ENCODE data around the gene GDF10. TPM values are rescaled to one million over a fixed set of nuclear protein-coding genes. Genes with fewer than 3 reads are reported as not detected.
A peak's percentile ranks its signal among the peaks of the same experiment; 100 is the strongest.

The GDF10 gene
- total RNA-seq, 4 donors from 2014 or later: 5.8 to 29.7 (median 10.8) TPM

DNA sequence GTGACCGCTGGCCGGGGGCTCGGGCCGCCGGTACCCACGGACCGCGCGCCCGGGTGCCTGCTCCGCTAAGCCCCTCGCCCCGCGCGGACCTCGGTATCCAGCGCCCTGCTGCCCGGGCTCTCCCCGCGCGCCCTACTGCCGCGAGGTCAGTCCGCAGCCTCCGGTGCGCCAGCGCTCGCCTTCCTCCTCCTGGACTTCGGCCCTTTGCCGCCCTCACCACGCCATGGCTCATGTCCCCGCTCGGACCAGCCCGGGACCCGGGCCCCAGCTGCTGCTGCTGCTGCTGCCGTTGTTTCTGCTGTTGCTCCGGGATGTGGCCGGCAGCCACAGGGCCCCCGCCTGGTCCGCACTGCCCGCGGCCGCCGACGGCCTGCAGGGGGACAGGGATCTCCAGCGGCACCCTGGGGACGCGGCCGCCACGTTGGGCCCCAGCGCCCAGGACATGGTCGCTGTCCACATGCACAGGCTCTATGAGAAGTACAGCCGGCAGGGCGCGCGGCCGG lies 483 bp downstream of the GDF10 start:
- Histone ChIP-seq H3K27ac (peak overlapping the region in 2 of 4 donors; percentile 67 to 68), H3K36me3 (no peaks in the 10 kb centered on the region), H3K27me3 (peaks cover 49% of the 10 kb centered on the region), H3K4me1 (peaks cover 0 to 33% (median 4%) of the 10 kb centered on the region in 3 donors), H3K4me3 (peak overlapping the region; percentile 29 to 60), H3K9me3 (no peaks in the 10 kb centered on the region)
- TF ChIP-seq POLR2A (IDR thresholded peaks at IDR 0.05) (no peak), POLR2AphosphoS5 (IDR thresholded peaks at IDR 0.05) (no peak), EP300 (IDR thresholded peaks at IDR 0.05) (no peak)
- TF ChIP-seq, protein P1, sequence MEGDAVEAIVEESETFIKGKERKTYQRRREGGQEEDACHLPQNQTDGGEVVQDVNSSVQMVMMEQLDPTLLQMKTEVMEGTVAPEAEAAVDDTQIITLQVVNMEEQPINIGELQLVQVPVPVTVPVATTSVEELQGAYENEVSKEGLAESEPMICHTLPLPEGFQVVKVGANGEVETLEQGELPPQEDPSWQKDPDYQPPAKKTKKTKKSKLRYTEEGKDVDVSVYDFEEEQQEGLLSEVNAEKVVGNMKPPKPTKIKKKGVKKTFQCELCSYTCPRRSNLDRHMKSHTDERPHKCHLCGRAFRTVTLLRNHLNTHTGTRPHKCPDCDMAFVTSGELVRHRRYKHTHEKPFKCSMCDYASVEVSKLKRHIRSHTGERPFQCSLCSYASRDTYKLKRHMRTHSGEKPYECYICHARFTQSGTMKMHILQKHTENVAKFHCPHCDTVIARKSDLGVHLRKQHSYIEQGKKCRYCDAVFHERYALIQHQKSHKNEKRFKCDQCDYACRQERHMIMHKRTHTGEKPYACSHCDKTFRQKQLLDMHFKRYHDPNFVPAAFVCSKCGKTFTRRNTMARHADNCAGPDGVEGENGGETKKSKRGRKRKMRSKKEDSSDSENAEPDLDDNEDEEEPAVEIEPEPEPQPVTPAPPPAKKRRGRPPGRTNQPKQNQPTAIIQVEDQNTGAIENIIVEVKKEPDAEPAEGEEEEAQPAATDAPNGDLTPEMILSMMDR (IDR thresholded peaks at IDR 0.05): no peak
- ATAC-seq: no peak
- 18% methylated on average over 5 of the region's 57 CpGs; no CpG with 5 or more reads in 1 of the 2 donors for WGBS, 2 donors (ENCODE audit: low coverage in 1 of 2)

- H3K4me1 ChIP-seq: peaks cover 0 to 33% (median 4%) of the 10 kb centered on the region in 3 donors
- no peaks in the 10 kb centered on the region for H3K36me3 ChIP-seq
- WGBS, 2 donors (ENCODE audit: low coverage in 1 of 2): 54 to 69% methylated on average over 2 of the region's 2 CpGs
- H3K9me3 ChIP-seq: no peaks in the 10 kb centered on the region
- peak overlapping the region in 1 of 4 donors; percentile 68 for H3K27ac ChIP-seq
- peak overlapping the region in 1 of 2 donors; percentile 60 for H3K4me3 ChIP-seq
- ATAC-seq: no peak
- TF ChIP-seq, protein P1 (IDR thresholded peaks at IDR 0.05): no peak
- TF ChIP-seq POLR2A (IDR thresholded peaks at IDR 0.05) (no peak), POLR2AphosphoS5 (IDR thresholded peaks at IDR 0.05) (no peak), EP300 (IDR thresholded peaks at IDR 0.05) (no peak)
- peaks cover 53% of the 10 kb centered on the region for H3K27me3 ChIP-seq
These were observed 1.8 kb downstream of the GDF10 start for GRCh38 chr10:47301833-47302232.

GRCh38 chr10:47303105-47303504 lies 3.1 kb downstream of the GDF10 start:
- ATAC-seq: no peak

DNA sequence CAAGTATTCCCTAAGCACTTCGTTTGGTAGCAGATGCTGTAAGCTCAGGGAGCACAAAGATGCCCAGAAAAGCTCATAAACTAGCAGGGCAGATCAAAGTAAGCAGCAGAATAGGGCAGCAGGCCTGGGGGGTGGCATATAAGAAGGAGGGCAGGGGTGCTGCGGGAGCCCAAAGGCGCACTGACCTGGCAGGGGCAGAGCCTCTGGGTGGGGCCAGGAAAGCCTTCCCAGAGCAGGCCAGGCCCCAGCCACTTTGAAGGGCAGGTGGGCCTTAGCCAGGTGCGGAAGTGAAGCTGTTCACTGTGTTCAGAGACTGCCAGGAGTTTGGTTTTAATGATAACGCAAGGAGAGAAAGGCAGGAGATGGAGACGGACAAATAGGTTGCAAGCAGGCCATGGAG lies 3.9 kb downstream of the GDF10 start:
- H3K27me3 ChIP-seq: peaks cover 53% of the 10 kb centered on the region
- no peak overlapping the region for H3K4me3 ChIP-seq
- WGBS, 2 donors (ENCODE audit: low coverage in 1 of 2): 81 to 100% methylated on average over 3 to 4 of the region's 6 CpGs
- peak overlapping the region in 1 of 4 donors; percentile 12 for H3K27ac ChIP-seq
- no peaks in the 10 kb centered on the region for H3K36me3 ChIP-seq
- H3K4me1 ChIP-seq: peaks cover 0 to 16% (median 4%) of the 10 kb centered on the region in 3 donors
- TF ChIP-seq, protein P1 (IDR thresholded peaks at IDR 0.05): no peak
- TF ChIP-seq POLR2AphosphoS5 (IDR thresholded peaks at IDR 0.05) (no peak), EP300 (IDR thresholded peaks at IDR 0.05) (no peak), POLR2A (IDR thresholded peaks at IDR 0.05) (no peak)
- H3K9me3 ChIP-seq: no peaks in the 10 kb centered on the region
- no peak for ATAC-seq

More at GRCh38 chr10:47303105-47303504, 3.1 kb downstream of the GDF10 start:
- Histone ChIP-seq H3K9me3 (no peaks in the 10 kb centered on the region), H3K4me3 (peak overlapping the region in 1 of 2 donors; percentile 60), H3K27me3 (peaks cover 53% of the 10 kb centered on the region), H3K36me3 (no peaks in the 10 kb centered on the region), H3K4me1 (peaks cover 0 to 21% (median 4%) of the 10 kb centered on the region in 3 donors), H3K27ac (no peak overlapping the region)
- TF ChIP-seq EP300 (IDR thresholded peaks at IDR 0.05): no peak
- no peak for TF ChIP-seq POLR2AphosphoS5 (IDR thresholded peaks at IDR 0.05)
- no peak for TF ChIP-seq POLR2A (IDR thresholded peaks at IDR 0.05)
- TF ChIP-seq, protein P1 (IDR thresholded peaks at IDR 0.05): no peak
- 91 to 97% methylated on average over 4 to 7 of the region's 7 CpGs for WGBS, 2 donors (ENCODE audit: low coverage in 1 of 2)

GRCh38 chr10:47305566-47305965 lies 5.6 kb downstream of the GDF10 start:
- ATAC-seq: no peak
- Histone ChIP-seq H3K4me1 (peaks cover 0 to 7% (median 1%) of the 10 kb centered on the region in 3 donors), H3K9me3 (no peaks in the 10 kb centered on the region), H3K27ac (no peak overlapping the region), H3K27me3 (peaks cover 40% of the 10 kb centered on the region), H3K36me3 (no peaks in the 10 kb centered on the region), H3K4me3 (no peak overlapping the region)
- 17% methylated on average over 1 of the region's 2 CpGs; no CpG with 5 or more reads in 1 of the 2 donors for WGBS, 2 donors (ENCODE audit: low coverage in 1 of 2)
- TF ChIP-seq POLR2AphosphoS5 (IDR thresholded peaks at IDR 0.05) (no peak), EP300 (IDR thresholded peaks at IDR 0.05) (no peak), POLR2A (IDR thresholded peaks at IDR 0.05) (no peak)
- TF ChIP-seq, protein P1 (IDR thresholded peaks at IDR 0.05): no peak
